22Rv1 (cell line): ENCODE measurements around the gene DIP2A.

Experiments
- H3K27ac ChIP-seq: fragments of 450-650 bp; 2 replicates; pipeline ENCODE4 v1.5.1; 2017
- ZFX ChIP-seq: fragments of 450-650 bp; IDR thresholded peaks from 2 replicates; pipeline ENCODE4 v1.6.1; 2017; ENCODE audit warnings: antibody characterized with exemption, borderline replicate concordance
- TF ChIP-seq, protein P1 (sequence below): fragments of 450-650 bp; IDR thresholded peaks from 2 replicates; pipeline ENCODE4 v1.5.1; 2017; ENCODE audit warnings: mild to moderate bottlenecking

DIP2A gene

DNA sequence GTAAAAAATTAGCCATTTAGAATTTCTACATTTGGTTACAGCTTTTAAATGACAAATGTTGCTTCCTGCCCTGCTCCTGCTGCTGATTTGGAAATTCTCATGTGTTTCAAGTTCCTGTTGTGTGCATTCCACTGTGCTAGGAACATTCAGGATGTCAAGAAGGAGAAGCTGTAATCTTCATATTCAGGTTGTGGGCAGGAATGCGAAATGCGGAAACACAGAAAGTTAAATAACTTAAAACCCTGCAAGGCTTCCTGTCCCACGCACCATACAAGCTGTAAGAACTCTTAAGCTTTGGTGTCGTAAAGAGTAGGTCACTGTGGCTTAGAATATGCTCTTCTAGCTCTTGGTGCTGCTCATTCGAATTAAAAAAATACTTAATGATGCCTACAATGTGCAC is 93.6 kb downstream of the DIP2A start:
- TF ChIP-seq, protein P1, sequence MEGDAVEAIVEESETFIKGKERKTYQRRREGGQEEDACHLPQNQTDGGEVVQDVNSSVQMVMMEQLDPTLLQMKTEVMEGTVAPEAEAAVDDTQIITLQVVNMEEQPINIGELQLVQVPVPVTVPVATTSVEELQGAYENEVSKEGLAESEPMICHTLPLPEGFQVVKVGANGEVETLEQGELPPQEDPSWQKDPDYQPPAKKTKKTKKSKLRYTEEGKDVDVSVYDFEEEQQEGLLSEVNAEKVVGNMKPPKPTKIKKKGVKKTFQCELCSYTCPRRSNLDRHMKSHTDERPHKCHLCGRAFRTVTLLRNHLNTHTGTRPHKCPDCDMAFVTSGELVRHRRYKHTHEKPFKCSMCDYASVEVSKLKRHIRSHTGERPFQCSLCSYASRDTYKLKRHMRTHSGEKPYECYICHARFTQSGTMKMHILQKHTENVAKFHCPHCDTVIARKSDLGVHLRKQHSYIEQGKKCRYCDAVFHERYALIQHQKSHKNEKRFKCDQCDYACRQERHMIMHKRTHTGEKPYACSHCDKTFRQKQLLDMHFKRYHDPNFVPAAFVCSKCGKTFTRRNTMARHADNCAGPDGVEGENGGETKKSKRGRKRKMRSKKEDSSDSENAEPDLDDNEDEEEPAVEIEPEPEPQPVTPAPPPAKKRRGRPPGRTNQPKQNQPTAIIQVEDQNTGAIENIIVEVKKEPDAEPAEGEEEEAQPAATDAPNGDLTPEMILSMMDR: no peak
- no peak for TF ChIP-seq ZFX
- no peak overlapping the region for H3K27ac ChIP-seq

DNA sequence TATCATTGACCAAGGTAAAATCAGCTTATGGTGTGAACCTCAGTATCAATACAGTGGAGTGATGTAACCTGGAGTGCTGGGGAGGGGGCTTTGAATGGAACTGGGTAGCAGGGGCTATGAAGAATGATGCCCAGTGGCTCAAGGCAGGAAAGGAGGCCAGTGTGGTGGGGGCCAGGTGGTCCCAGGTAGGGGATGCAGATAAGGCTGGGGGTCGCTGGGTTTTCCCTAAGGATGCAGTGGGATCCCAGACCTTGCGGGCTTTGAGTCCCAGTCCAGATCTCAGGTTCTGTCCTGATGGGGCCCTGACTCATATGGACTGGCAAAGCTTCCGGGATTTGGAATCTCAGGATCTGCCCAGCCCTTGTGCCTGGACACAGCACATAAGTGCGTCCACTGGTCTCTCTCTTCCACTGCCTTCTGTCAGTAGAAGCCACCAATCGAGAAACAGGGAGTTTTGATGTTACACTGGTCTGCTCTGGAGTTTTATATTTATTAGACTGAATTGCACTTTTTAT is 94.2 kb downstream of the DIP2A start:
- no peak overlapping the region for H3K27ac ChIP-seq
- TF ChIP-seq ZFX: no peak
- TF ChIP-seq, protein P1: no peak

DNA sequence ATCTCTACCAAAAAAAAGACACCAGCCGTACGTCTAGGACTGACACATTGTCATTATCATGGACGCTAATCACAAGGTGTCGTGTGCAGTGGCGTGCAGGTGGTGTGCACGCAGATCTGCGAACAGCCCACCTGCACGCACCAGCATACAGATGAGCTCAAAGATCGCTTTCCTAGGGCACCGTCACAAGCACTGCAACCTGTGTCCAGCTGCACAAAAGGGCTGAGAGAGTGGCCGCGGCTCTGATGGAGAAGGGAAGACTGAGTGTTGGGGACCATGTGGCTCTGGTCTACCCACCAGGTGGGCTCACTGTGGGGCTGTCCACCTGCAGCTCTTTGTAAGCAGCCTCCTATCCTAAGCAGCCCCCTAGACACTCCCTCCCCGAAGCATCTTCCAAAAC is 95.3 kb downstream of the DIP2A start:
- H3K27ac ChIP-seq: no peak overlapping the region
- TF ChIP-seq, protein P1: no peak
- TF ChIP-seq ZFX: no peak

DNA sequence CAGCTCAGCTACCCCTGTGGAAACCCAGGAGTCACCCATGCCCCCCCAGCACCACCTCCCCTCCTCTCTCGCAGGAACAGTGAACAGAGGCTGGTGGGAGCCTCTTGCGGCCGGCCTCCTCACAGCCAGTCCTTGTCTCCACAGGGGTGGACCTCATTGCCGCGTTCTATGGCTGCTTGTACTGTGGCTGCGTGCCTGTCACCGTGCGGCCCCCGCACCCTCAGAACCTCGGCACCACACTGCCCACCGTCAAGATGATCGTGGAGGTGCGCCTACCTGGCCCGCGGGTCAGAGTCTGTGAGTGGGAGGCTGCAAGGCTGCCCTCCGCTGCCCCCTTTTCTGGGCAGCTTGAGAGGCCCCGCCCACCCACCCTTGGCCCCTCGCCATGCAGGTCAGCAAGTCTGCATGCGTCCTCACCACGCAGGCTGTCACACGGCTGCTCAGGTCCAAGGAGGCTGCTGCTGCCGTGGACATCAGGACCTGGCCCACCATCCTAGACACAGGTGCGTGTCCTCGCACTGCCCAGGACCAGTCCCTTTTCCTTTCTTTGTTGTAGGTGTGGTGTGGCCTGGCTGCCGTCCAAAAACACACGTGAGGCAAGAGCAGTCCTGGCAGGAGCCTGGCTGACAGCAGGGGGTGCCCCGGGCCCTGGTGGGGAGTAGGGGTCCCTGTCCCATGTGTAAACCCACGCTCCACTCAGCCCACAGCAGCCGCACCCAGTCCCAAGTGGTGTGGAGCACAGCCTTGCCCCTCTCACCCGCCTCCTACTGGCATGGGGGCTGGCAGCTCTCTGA is 95.9 kb downstream of the DIP2A start:
- no peak overlapping the region for H3K27ac ChIP-seq
- TF ChIP-seq, protein P1: no peak
- TF ChIP-seq ZFX: no peak

DNA sequence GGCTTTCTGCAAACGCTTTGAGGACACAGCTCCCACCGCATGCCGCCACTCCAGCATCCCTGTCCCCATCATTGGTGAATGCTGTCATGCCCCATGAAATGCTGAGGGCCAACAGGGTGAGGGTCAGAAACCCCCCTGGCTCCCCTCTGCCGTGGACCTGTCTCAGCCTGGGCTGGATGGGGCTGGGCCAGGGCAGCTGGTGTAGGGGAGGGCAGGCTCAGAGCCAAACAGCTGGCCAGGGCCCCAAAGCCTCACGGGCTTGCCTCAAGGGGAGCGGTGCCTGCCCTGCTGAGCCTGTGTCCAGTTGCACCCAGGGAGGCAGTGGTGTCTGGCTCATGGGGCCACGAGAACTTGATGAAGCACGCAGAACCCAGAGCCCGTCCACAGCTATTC is 96.5 kb downstream of the DIP2A start:
- H3K27ac ChIP-seq: no peak overlapping the region
- no peak for TF ChIP-seq ZFX
- TF ChIP-seq, protein P1: no peak

DNA sequence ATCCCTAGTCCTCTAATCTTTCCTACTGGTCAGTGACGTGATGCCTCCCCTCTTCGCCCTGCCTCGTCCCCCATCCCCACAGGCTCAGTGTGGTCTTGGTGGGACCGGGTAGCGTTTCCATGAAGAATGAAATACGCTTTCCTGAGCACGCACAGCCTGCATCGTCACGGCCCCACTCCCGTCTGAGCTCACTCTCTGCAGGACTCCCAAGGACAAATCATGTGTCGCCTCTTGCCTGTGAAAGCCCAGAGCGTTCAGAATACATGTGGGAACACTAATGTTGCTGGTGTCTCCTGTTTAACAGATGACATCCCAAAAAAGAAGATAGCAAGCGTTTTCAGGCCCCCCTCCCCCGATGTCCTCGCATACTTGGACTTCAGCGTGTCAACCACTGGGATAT is 97.0 kb downstream of the DIP2A start:
- H3K27ac ChIP-seq: no peak overlapping the region
- no peak for TF ChIP-seq ZFX
- TF ChIP-seq, protein P1: no peak

DNA sequence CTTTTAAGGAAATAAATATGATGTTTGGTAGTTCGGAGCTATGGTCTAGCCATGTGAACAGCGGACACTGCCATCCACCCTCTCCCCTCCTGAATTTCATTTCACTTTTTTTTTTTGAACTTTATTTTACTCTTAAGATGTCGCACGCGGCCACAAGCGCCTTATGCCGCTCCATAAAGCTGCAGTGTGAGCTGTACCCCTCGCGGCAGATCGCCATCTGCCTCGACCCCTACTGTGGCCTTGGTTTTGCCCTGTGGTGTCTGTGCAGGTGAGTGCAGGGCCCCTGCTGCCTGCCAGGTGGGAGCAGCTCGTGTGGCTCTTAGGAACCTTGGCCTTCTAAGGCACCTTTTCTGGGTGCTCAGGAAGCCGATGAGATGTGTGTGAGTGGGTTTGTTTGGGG is 98.1 kb downstream of the DIP2A start:
- H3K27ac ChIP-seq: no peak overlapping the region
- TF ChIP-seq, protein P1: no peak
- no peak for TF ChIP-seq ZFX
